ENCODE results near the gene FOXM1.

The FOXM1 gene, protein sequence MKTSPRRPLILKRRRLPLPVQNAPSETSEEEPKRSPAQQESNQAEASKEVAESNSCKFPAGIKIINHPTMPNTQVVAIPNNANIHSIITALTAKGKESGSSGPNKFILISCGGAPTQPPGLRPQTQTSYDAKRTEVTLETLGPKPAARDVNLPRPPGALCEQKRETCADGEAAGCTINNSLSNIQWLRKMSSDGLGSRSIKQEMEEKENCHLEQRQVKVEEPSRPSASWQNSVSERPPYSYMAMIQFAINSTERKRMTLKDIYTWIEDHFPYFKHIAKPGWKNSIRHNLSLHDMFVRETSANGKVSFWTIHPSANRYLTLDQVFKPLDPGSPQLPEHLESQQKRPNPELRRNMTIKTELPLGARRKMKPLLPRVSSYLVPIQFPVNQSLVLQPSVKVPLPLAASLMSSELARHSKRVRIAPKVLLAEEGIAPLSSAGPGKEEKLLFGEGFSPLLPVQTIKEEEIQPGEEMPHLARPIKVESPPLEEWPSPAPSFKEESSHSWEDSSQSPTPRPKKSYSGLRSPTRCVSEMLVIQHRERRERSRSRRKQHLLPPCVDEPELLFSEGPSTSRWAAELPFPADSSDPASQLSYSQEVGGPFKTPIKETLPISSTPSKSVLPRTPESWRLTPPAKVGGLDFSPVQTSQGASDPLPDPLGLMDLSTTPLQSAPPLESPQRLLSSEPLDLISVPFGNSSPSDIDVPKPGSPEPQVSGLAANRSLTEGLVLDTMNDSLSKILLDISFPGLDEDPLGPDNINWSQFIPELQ

DNA sequence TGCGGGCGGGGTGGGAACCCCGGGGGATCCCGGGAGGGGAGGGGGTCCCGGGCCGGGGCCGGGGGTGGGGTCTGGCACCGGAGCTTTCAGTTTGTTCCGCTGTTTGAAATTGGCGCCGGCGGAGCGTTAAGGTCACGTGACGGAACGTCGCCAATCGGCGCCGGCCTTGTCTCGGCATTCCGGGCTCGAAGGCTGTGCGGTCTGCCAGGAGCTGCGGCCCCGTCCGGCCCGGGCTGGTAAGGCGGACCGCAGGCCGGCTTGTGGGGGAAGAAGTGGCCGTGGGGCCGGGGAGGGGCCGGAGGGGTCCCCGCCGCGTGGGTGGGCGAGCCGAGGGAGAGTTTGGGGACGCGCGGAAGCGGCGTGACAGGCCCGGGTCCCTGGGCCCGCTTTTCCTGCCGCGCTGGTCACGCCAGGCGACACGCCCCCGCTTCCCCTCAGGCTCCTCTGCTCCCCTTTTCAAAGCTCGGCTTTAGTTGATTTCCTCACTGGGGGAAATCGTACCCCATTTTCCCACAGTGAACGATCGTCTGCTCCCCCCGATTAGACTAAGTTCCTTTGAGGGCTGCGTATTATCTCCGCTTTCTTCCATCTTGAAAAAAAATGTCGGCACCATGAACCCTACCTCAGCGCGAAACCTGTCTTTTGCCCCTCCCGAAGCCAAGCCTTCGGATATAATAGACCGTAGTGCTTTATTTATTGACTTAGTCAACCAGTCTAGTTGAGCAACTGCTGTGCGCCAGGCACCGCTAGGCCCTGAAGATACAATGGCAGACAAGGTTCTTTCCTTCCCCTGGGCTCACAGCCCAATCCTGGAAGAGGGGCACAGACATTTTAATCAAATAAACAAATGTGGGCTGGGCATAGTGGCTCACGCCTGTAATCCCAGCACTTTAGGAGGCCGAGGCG, at the start of gene FOXM1, which contains the start of gene RHNO1:
TSS of gene FOXM1 (minus strand) at position 128 of the 906 bp plus-strand sequence. CDS start 2,696 bp downstream, outside the sequence.
TSS of gene RHNO1 (plus strand) at position 177 of the 906 bp plus-strand sequence. CDS start 8,144 bp downstream, outside the sequence.
- DNase-seq = peak; percentile 95

DNA sequence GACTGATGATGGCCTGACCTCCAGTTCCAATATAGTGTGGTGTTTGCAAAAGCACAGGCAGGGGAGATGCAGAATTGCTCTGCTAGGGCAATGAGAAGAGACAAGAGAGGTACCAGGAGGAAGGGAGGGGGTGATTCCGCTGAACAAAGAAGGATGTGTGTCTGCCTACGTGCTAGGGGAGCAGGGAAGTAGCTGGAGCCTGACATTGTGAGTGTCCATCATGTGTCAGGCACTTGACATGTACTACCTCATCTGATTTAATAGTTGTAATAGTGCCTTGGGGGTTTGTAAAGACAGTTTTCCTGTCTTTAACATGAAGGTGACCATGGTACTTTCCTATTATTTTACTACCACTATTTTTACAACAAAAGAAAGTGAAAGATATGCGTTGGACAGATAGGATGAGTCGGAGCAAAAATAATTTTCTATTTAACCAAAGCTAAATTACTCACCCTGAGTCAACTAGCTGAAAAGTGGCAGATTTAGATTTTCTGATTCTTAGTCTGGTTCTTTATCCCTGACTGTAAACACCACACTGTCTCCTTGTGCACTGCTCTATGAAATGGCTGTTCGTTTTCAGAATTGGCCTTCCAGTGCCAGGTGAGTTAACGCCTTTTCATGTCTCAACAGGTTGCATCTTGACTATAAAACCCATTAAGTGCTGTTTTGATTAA, 48.5 kb upstream of the FOXM1 start:
- DNase-seq = no peak

DNA sequence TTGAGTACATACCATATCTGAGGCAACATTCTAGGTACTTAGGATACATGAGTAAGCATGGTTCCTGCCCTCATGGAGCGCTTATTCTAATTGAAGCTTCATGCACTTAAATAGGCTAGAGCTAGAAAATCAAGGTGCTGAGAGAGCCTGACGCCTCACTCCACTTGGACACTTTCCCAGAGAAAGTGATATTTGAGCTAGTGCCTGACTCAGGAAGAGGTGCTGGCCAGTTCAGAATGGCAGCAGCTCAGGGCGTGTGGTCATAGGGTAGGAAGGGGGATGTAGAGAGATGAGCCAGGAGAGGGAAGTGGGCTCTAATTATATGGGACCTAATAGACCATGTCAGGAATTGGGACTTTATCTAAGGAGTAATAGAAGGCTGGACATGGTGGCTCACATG, 47.0 kb upstream of the FOXM1 start:
- DNase-seq = no peak

DNA sequence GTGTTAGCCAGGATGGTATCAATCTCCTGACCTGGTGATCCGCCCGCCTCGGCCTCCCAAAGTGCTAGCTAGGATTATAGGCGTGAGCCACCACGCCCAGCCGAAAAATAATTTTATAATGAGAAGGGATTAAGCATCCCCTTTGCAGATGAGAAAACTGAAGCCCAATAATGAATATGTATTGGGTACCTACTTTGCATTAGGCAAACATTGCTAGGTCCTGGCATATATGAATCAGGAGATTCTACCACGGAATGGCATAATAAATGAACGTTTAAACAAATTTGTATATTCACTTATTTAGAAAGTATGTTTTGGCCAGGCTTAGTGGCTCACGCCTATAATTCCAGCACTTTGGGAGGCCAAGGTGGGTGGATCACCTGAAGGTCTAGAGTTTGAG, 46.1 kb upstream of the FOXM1 start:
- DNase-seq = no peak

DNA sequence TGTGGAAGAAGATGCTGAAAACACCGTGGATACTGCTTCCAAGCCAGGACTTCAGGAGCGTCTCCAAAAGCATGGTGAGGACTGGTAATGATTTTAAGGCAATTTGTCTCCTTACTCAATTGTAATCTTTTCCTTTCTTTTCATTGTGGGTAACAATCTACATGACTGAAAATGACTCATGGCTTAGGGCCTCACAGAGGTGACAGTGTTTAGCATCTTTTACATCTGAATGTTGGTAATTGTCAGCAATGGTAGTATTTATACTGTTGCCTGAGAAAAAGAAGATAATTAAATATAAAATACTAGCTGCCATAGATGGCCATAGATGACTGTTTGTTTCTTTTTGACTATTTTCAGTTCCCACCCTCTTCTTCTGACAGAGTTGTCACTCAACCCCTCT, 45.4 kb upstream of the FOXM1 start:
- DNase-seq = no peak

DNA sequence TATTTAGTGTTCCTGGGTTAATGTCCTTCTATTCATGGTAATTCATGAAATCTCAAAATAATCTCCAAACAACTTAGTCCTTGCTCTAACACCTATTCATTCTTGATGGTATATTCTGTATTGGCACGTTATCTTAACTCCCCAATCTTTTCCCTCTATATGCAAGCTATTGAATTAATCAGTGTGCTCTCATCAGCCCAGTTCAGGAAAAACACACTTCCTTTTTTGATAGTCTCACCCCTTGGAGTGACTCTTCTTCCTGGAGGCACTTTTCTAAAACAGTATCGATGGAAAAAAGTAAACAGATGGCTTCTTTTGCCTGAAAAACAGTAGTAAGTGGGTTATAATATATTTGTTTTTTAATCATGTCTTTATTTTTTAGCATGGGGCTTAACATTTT, 42.3 kb upstream of the FOXM1 start:
- DNase-seq = no peak

DNA sequence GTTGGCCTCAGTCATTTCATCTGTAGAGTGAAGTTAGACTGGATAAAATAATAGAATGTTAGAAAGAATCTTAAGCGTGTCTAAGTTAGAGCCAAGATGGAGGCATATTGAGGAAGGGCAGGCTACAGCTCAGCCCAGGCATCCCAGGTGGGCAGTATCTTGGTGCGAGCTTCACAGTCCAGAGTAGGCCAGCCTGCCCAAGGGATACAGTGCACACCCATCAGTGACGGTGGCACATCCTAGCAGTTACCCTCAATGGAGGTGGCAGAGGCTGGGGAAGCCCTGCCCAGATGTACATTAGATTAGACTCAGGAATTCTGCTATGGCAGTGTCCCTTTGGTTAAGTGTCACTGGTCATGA, 35.2 kb upstream of the FOXM1 start:
- DNase-seq = no peak

DNA sequence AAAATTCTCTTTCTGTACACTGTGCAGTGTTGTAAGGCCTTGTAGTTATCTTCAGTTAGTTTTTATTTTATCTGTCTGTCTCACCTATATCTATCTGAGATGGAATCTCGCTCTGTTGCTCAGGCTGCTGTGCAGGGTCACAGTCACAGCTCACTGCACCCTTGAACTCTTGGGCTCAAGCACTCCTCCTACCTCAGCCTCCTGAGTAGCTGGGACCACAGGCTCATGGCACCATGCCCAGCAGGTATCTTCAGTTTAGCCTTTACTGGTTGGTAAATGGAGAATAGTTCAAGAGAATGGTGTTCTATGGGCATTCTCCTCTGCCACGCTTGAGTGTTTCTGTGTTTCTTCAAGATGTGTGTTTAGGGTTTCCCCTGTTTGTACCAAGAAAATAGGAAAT, 27.3 kb upstream of the FOXM1 start:
- DNase-seq = no peak

DNA sequence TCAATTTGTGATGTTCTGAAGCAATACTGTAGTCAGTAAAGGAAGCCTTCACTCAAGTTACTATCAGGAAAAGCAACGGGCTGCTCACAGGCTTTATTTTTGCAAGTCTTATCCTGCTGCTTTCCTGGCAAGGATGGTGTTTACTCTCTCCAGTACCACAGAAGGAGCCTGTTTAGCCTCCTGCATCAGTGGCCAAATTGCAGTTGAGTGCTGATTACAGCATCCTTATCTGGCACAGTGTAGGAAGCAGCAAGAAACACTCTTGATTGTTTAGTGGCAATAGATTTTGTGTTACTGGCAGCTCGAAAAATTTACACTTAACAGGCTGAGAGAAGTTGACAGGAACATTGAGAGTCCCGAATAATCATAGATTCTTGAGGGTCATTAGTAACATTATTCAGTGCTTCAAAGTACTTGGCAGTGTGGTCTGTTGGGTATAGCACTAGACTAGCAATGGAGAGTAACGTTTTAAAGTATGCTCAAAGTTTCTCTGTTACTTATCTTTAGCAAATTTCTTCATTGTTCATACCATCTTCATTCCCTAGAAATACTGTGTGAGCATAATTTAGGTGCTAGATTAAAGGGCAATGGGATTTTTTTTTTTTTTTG, 25.4 kb upstream of the FOXM1 start:
- DNase-seq = peak; percentile 49

DNA sequence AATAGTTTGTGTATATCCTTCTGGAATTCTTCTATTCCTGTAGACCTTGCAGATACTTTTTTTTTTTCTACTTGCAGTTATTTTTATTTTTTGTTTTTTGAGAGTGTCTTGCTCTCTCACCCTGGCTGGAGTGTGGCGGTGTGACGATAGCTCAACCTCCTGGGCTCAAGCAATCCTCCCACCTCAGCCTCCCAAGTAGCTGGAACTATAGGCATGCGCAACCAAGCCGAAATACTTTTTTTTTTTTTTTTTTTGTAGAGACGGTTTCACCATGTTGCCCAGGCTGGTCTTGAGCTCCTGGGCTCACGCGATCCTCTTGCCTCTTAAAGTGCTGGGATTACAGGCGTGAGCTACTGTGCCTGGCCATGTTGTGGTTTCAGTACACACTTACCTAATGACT, 23.7 kb upstream of the FOXM1 start:
- no peak for DNase-seq

DNA sequence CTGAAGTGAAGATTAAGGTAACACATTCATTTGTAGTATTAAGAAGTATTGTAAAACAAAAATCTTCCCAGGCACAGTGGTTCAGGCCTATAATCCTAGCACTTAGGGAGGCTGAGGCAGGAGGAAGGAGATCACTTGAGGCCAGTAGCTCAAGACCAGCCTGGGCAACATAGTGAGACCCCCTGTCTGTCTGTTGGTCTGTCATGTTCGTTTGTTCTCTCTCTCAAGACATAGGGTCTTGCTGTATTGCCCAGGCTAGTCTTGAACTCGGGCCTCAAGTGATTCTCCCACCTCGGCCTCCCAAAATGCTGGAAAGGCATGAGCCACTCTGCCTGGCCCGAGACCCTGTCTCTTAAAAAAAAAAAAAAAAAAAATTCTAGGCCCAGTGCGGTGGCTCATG, 20.4 kb upstream of the FOXM1 start:
- no peak for DNase-seq

DNA sequence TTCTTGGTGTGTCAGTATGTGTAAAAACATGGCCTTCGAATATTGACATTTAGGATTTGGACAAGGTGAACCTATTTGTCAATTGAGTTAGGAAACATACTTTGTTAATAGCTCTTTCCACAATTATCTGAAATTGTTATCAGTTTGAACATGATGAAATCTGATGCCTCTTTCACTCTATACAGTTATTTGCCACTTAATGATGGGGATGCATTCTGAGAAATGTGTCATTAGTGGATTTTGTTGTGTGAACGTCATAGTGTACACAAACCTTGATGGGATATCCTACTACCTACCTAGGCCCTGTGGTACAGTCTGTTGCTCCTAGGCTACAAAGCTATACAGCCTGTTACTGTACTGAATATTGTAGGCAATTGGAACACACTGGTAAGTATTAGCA, 18.5 kb upstream of the FOXM1 start:
- DNase-seq = no peak

DNA sequence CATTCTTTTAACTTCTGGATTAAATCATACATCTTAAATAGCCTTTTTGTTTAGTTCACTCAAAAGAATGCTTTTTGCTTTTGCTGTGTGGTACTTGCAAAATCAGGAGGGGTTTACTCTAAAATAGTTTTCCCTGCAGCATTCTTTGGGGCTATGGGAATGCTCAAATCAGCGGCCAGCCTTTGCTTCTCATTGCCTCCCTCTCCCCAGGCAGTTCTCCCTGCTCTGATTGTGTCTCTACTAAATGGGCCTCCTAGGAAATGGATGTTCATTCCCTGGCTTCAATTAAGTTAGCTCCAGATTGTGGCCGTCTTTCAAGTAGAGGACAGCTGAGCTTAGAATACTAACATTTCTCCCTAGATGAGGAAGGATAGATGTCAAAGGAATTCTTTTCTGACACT, 18.1 kb upstream of the FOXM1 start:
- no peak for DNase-seq

DNA sequence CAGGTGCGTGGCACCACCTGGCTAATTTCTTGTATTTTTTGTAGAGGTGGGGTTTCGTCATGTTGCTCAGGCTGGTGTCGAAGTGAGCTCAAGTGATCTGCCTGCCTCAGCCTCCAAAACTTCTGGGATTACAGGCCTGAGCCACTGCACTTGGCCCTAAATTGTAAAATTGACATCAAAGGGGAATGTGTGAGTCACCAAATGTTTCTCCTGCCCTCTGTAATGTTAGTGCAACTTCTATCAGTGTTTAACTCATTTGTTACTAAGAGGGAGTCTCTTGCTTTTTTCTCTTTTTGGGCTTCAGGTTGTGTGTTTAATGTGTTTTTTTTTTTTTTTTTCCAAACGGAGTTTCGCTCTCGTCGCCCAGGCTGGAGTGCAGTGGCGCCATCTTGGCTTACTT, 16.0 kb upstream of the FOXM1 start:
- DNase-seq = no peak

DNA sequence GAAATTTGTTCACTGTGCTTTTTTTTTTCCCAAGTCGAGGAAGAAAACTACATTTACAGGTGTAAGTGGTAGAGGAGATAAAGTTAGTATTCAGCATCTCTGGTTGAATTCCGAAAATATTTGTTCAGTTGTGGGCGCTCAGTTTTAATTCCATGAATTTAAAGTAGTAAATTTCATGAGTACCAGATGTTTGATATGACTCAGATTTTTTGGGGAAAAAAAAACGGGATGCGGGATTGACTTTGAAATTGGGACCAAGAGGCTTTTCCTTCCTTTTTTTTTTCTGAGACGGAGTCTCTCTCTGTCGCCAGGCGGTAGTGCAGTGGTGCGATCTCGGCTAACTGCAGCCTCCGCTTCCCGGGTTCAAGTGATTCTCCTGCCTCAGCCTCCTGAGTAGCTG, 15.3 kb upstream of the FOXM1 start:
- no peak for DNase-seq

DNA sequence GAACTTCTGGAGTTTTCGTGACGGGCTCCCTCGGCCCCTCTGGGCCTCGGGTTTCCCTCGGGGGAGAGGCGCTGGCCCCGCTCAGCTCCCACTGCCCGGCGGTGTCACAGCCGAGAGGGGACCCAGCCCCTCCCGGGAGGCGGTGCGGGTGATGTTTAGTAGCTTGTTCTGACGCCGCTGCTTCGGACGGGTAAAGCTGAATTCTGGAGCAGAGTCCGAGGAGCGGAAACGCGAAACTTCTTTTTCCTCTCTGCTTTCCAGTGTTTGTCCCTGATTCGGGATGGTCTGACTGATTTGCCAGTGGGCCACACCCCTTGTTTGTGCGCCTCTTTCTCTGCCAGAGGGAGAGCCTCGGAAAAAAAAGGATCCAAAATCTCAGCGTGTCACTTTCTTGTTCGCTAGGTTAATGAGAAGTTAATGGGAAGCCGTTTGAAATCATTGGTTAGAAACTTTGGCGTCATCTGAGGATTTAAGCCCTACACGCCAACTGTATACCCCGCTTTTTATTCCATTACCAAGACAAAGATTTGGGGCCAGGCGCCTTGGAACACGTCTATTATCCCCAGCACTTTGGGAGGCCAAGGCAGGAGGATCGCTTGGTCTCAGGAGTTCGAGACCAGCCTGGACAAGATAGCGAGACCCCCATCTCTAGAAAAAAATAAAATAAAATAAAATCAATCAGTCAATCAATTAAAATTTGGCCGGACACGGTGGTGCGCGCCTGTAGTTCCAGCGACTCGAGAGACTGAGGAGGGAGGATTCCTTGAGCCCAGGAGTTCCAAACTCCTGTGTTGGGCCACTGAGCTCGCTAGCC, 14.5 kb upstream of the FOXM1 start:
- peak; percentile 45 for DNase-seq

DNA sequence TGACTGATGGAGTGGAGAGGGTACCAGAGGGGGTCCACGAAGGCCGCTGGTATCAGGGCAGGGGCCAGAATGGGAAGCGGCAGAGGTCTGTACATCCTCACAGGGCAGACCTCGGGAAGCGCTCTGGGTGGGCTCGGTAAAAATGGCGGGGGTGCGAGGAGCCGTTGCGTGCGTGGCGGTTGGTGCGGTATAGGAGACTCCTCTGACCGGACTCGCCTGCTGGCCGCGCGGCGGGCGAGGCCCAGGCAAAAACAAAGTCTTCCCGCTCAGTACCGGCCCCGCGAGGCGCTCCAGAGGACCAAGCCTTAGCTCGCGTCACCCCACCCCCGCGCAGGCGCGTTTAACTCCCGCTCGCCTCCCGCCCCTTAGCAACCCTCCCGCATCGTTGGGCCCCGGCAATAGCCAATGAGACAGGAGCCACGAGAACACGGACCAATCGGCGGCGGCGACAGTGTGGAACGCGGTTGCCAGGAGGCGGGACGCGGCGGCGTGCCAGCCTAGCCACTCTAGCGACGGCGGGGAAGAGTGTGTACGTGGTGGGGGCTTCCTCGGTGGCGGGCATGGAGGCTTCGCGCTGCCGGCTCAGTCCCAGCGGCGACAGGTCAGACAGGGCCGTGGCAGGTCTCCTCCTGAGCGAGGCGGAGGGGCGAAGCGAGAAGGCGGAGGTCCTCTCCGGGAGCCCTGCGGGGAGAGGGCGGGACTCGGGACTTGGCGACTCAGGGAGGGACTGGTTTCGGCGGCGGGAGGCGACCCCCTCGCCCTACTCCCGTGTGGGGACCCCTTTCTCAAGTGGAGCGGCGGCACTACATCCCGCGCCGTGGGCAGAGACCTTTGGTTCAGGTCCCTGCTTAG, 13.6 kb upstream of the FOXM1 start, which contains the start of gene TULP3:
TSS of gene TULP3 (plus strand) at position 504 of the 852 bp plus-strand sequence. CDS start at position 561, 57 bp downstream.
- DNase-seq = peak; percentile 98

DNA sequence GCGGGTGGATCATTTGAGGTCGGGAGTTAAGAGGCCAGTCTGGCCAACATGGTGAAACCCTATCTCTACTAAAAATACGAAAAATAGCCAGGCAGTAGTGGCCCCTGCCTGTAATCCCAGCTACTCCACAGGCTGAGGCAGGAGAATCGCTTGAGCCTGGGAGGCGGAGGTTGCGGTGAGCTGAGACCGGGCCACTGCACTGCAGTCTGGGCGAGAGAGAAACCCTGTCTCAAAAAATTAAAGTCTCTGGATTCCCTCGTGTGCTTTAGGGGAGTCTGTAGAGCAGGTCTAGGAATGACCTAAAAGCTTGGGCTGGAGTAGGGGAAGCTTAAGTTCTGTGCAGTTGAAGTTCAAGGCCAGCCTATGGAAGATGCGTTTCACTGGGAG, 13.0 kb upstream of the FOXM1 start:
- no peak for DNase-seq

DNA sequence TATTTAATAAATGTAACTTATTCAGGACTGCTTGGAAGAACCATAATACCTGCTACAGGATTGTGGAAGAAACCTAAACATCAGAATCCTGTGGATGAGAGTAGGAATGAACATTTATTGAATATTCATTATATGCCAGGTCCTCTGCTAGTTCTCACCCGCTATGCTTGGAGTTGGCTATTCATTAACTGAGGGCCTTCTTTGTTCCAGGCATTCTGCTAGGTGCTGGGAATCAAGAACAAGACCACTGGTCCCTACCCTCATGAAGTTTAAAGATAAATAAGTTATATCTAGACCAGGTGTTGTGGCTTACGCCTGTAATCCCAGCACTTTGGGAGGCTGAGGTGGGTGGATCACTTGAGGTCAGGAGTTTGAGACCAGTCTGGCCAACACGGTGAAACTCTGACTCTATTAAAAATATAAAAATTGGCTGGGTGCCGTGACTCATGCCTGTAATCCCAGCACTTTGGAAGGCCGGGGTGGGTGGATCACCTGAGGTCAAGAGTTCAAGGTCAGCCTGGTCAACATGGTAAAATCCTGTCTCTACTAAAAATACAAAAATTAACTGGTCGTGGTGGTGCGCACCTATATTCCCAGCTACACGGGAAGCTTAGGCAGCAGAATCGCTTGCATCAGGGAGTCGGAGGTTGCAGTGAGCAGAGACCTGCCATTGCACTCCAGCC, 9.9 kb upstream of the FOXM1 start:
- no peak for DNase-seq

DNA sequence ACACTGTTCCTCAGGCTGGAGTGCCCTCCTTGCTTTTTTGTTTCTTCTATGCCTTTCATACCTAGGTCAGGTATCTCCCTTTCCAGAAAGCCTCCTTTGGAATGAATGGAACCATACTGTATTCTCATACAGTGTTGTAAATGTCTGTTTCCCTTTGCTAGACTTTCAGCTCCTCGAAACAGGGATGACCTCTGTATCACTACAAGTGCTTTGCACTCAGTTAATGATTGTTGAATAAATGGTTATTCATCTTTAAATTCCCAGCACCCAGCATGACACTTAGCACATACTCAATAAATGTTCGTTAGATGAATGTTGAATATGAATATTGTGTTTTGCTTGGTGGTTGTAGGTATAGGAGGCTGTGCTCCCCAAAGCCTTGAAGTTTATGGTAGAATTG, 7.8 kb upstream of the FOXM1 start:
- no peak for DNase-seq
